ENCODE data around the gene CDK13. TPM values are rescaled to one million over a fixed set of nuclear protein-coding genes. Genes with fewer than 3 reads are reported as not detected.

CDK13 gene
- total RNA-seq, 1 donor = 140 TPM

GRCh38 chr7:39936761-39937160 is 13.3 kb upstream of the CDK13 start:
- no peak overlapping the region for H3K4me3 ChIP-seq (ENCODE audit: low read length)
- H3K4me1 ChIP-seq (ENCODE audit: insufficient read depth, low read length) = no peaks in the 10 kb centered on the region
- no peaks in the 10 kb centered on the region for H3K9me3 ChIP-seq (ENCODE audit: low read depth, low read length)
- no peaks in the 10 kb centered on the region for H3K27me3 ChIP-seq (ENCODE audit: insufficient read depth, low read length)

GRCh38 chr7:39937366-39938153 is 12.5 kb upstream of the CDK13 start:
- Histone ChIP-seq H3K27me3 (ENCODE audit: insufficient read depth, low read length) (no peaks in the 10 kb centered on the region), H3K9me3 (ENCODE audit: low read depth, low read length) (no peaks in the 10 kb centered on the region)

GRCh38 chr7:39942883-39943282 is 7.2 kb upstream of the CDK13 start:
- Histone ChIP-seq H3K4me3 (ENCODE audit: low read length) (no peak overlapping the region), H3K9me3 (ENCODE audit: low read depth, low read length) (no peaks in the 10 kb centered on the region), H3K27me3 (ENCODE audit: insufficient read depth, low read length) (no peaks in the 10 kb centered on the region), H3K4me1 (ENCODE audit: insufficient read depth, low read length) (peaks cover 3% of the 10 kb centered on the region)

More at GRCh38 chr7:39937366-39938153, 12.5 kb upstream of the CDK13 start:
- Histone ChIP-seq H3K4me3 (ENCODE audit: low read length) (no peak overlapping the region), H3K4me1 (ENCODE audit: insufficient read depth, low read length) (no peaks in the 10 kb centered on the region)

- Histone ChIP-seq H3K4me1 (ENCODE audit: insufficient read depth, low read length) (peaks cover 11% of the 10 kb centered on the region), H3K9me3 (ENCODE audit: low read depth, low read length) (no peaks in the 10 kb centered on the region), H3K27me3 (ENCODE audit: insufficient read depth, low read length) (no peaks in the 10 kb centered on the region), H3K4me3 (ENCODE audit: low read length) (no peak overlapping the region)
These were observed 3.4 kb upstream of the CDK13 start for GRCh38 chr7:39946693-39947092.

GRCh38 chr7:39948375-39948955 is 1.6 kb upstream of the CDK13 start:
- Histone ChIP-seq H3K9me3 (ENCODE audit: low read depth, low read length) (no peaks in the 10 kb centered on the region), H3K4me1 (ENCODE audit: insufficient read depth, low read length) (peaks cover 14% of the 10 kb centered on the region), H3K4me3 (ENCODE audit: low read length) (peak overlapping the region; percentile 93), H3K27me3 (ENCODE audit: insufficient read depth, low read length) (no peaks in the 10 kb centered on the region)

- Histone ChIP-seq H3K4me3 (ENCODE audit: low read length) (peak overlapping the region; percentile 93), H3K4me1 (ENCODE audit: insufficient read depth, low read length) (peaks cover 21% of the 10 kb centered on the region), H3K27me3 (ENCODE audit: insufficient read depth, low read length) (no peaks in the 10 kb centered on the region), H3K9me3 (ENCODE audit: low read depth, low read length) (no peaks in the 10 kb centered on the region)
These were observed 814 bp upstream of the CDK13 start for GRCh38 chr7:39948956-39949928.

GRCh38 chr7:39950473-39951225 is 593 bp downstream of the CDK13 start:
- Histone ChIP-seq H3K27me3 (ENCODE audit: insufficient read depth, low read length) (no peaks in the 10 kb centered on the region), H3K4me1 (ENCODE audit: insufficient read depth, low read length) (peaks cover 33% of the 10 kb centered on the region), H3K9me3 (ENCODE audit: low read depth, low read length) (no peaks in the 10 kb centered on the region), H3K4me3 (ENCODE audit: low read length) (peak overlapping the region; percentile 93)

GRCh38 chr7:39951226-39952194 is 1.5 kb downstream of the CDK13 start:
- Histone ChIP-seq H3K9me3 (ENCODE audit: low read depth, low read length) (no peaks in the 10 kb centered on the region), H3K4me1 (ENCODE audit: insufficient read depth, low read length) (peaks cover 35% of the 10 kb centered on the region), H3K27me3 (ENCODE audit: insufficient read depth, low read length) (no peaks in the 10 kb centered on the region)

GRCh38 chr7:39952374-39952773 is 2.3 kb downstream of the CDK13 start:
- peak overlapping the region; percentile 93 for H3K4me3 ChIP-seq (ENCODE audit: low read length)
- peaks cover 41% of the 10 kb centered on the region for H3K4me1 ChIP-seq (ENCODE audit: insufficient read depth, low read length)

More at GRCh38 chr7:39951226-39952194, 1.5 kb downstream of the CDK13 start:
- peak overlapping the region; percentile 93 for H3K4me3 ChIP-seq (ENCODE audit: low read length)

GRCh38 chr7:39952803-39953202 is 2.7 kb downstream of the CDK13 start:
- Histone ChIP-seq H3K9me3 (ENCODE audit: low read depth, low read length) (no peaks in the 10 kb centered on the region), H3K4me1 (ENCODE audit: insufficient read depth, low read length) (peaks cover 39% of the 10 kb centered on the region), H3K27me3 (ENCODE audit: insufficient read depth, low read length) (no peaks in the 10 kb centered on the region), H3K4me3 (ENCODE audit: low read length) (no peak overlapping the region)

More at GRCh38 chr7:39952374-39952773, 2.3 kb downstream of the CDK13 start:
- Histone ChIP-seq H3K27me3 (ENCODE audit: insufficient read depth, low read length) (no peaks in the 10 kb centered on the region), H3K9me3 (ENCODE audit: low read depth, low read length) (no peaks in the 10 kb centered on the region)

- H3K4me1 ChIP-seq (ENCODE audit: insufficient read depth, low read length) = peaks cover 30% of the 10 kb centered on the region
- no peaks in the 10 kb centered on the region for H3K27me3 ChIP-seq (ENCODE audit: insufficient read depth, low read length)
- no peaks in the 10 kb centered on the region for H3K9me3 ChIP-seq (ENCODE audit: low read depth, low read length)
- no peak overlapping the region for H3K4me3 ChIP-seq (ENCODE audit: low read length)
These were observed 4.6 kb downstream of the CDK13 start for GRCh38 chr7:39954694-39955093.

- Histone ChIP-seq H3K4me3 (ENCODE audit: low read length) (no peak overlapping the region), H3K4me1 (ENCODE audit: insufficient read depth, low read length) (peaks cover 30% of the 10 kb centered on the region), H3K9me3 (ENCODE audit: low read depth, low read length) (no peaks in the 10 kb centered on the region), H3K27me3 (ENCODE audit: insufficient read depth, low read length) (no peaks in the 10 kb centered on the region)
These were observed 8.0 kb downstream of the CDK13 start for GRCh38 chr7:39958038-39958437.

- no peak overlapping the region for H3K4me3 ChIP-seq (ENCODE audit: low read length)
- H3K27me3 ChIP-seq (ENCODE audit: insufficient read depth, low read length) = no peaks in the 10 kb centered on the region
- no peaks in the 10 kb centered on the region for H3K9me3 ChIP-seq (ENCODE audit: low read depth, low read length)
- H3K4me1 ChIP-seq (ENCODE audit: insufficient read depth, low read length) = peaks cover 29% of the 10 kb centered on the region
These were observed 17.5 kb downstream of the CDK13 start for GRCh38 chr7:39967406-39968161.

Measured in mononuclear cell (primary cell).